Astrocyte (in vitro differentiated cells and primary cell): ENCODE measurements around the gene TMEM259. TPM values are rescaled to one million over a fixed set of nuclear protein-coding genes. Genes with fewer than 3 reads are reported as not detected.

Source experiments
- DNase-seq: peaks from one replicate; pipeline ENCODE4 v3.0.0-alpha.2; 2010; ENCODE audit warnings: low read depth
- FAIRE-seq: peaks from 2 replicates; lab custom pipeline; 2011; peaks lifted over from hg19 to GRCh38; lab: Jason Lieb, UNC
- H2AFZ ChIP-seq: 2 replicates; pipeline ENCODE4 v1.6.0; 2012; ENCODE audit warnings: low read depth, low read length, inconsistent platforms
- H3K27ac ChIP-seq: 2 replicates; pipeline ENCODE4 v1.5.1; 2011; ENCODE audit warnings: low read depth, low read length, inconsistent platforms
- H3K27me3 ChIP-seq: 2 replicates; pipeline ENCODE4 v1.6.0; 2011; ENCODE audit warnings: low read length, inconsistent platforms; ENCODE audit not compliant: insufficient read depth
- H3K36me3 ChIP-seq: 2 replicates; pipeline ENCODE4 v1.5.1; 2011; ENCODE audit warnings: low read length, inconsistent platforms; ENCODE audit not compliant: insufficient read depth
- H3K4me1 ChIP-seq: 2 replicates; pipeline ENCODE4 v1.5.1; 2011; ENCODE audit warnings: low read length, inconsistent platforms; ENCODE audit not compliant: insufficient read depth
- H3K4me2 ChIP-seq: 2 replicates; pipeline ENCODE4 v1.6.0; 2012; ENCODE audit warnings: low read length, inconsistent platforms
- H3K4me3 ChIP-seq: 2 replicates; pipeline ENCODE4 v1.5.1; 2011; ENCODE audit warnings: low read depth, mild to moderate bottlenecking, low read length, inconsistent platforms; ENCODE audit not compliant: insufficient read depth
- H3K79me2 ChIP-seq: 2 replicates; pipeline ENCODE4 v1.6.0; 2012; ENCODE audit warnings: mild to moderate bottlenecking, low read length, inconsistent platforms; ENCODE audit not compliant: insufficient read depth
- H3K9ac ChIP-seq: 2 replicates; pipeline ENCODE4 v1.6.0; 2012; ENCODE audit warnings: mild to moderate bottlenecking, low read length, inconsistent platforms
- H3K9me3 ChIP-seq: 2 replicates; pipeline ENCODE4 v1.5.1; 2012; ENCODE audit warnings: low read depth, mild to moderate bottlenecking, low read length, inconsistent platforms; ENCODE audit not compliant: insufficient read depth
- H4K20me1 ChIP-seq: 2 replicates; pipeline ENCODE4 v1.6.0; 2012; ENCODE audit warnings: low read length, inconsistent platforms; ENCODE audit not compliant: insufficient read depth
- H3K27ac Mint-ChIP-seq: one replicate; pipeline ENCODE4 v1.8.0; 2021; ENCODE audit warnings: mild to moderate bottlenecking, mixed read lengths; ENCODE audit not compliant: unreplicated experiment
- H3K27me3 Mint-ChIP-seq: one replicate; pipeline ENCODE4 v1.8.0; 2021; ENCODE audit warnings: low read depth, mixed read lengths; ENCODE audit not compliant: unreplicated experiment
- H3K36me3 Mint-ChIP-seq: one replicate; pipeline ENCODE4 v1.8.0; 2021; ENCODE audit warnings: low read depth, mixed read lengths; ENCODE audit not compliant: unreplicated experiment
- H3K4me1 Mint-ChIP-seq: one replicate; pipeline ENCODE4 v1.8.0; 2021; ENCODE audit warnings: low read depth, mixed read lengths; ENCODE audit not compliant: unreplicated experiment
- H3K4me3 Mint-ChIP-seq: one replicate; pipeline ENCODE4 v1.8.0; 2021; ENCODE audit warnings: mild to moderate bottlenecking, moderate library complexity, mixed read lengths; ENCODE audit not compliant: unreplicated experiment
- H3K9me3 Mint-ChIP-seq: one replicate; pipeline ENCODE4 v1.8.0; 2021; ENCODE audit warnings: mild to moderate bottlenecking, mixed read lengths; ENCODE audit not compliant: unreplicated experiment
- EZH2 ChIP-seq: IDR thresholded peaks from 2 replicates; pipeline ENCODE4 v1.6.1; 2012; ENCODE audit warnings: mild to moderate bottlenecking, low read length, inconsistent platforms; ENCODE audit not compliant: insufficient read depth
- total RNA-seq: library from RNA; stranded (reverse); gene quantifications from 2 replicates; pipeline ENCODE4 v1.2.1, GENCODE V29; 2021
- TF ChIP-seq, protein P1 (sequence below): IDR thresholded peaks from 2 replicates; pipeline ENCODE4 v1.5.1; 2011; ENCODE audit warnings: low read depth, mild to moderate bottlenecking, inconsistent platforms, low read length, moderate library complexity; ENCODE audit not compliant: insufficient read depth

The TMEM259 gene
- total RNA-seq, 1 donor from 2014 or later: 155 TPM

GRCh38 chr19:986083-986482 is 34.8 kb downstream of the TMEM259 start:
- H3K9ac ChIP-seq: no peak overlapping the region
- FAIRE-seq (no peak), DNase-seq (no peak)
- no peaks in the 10 kb centered on the region for H3K27me3 Mint-ChIP-seq
- peaks cover 23% of the 10 kb centered on the region for H4K20me1 ChIP-seq
- no peak overlapping the region for H3K4me2 ChIP-seq
- no peaks in the 10 kb centered on the region for H3K9me3 Mint-ChIP-seq
- H3K79me2 ChIP-seq: peaks cover 15% of the 10 kb centered on the region
- H3K4me1 ChIP-seq: peaks cover 14% of the 10 kb centered on the region
- H3K4me3 ChIP-seq: no peak overlapping the region
- peaks cover 3% of the 10 kb centered on the region for H3K36me3 Mint-ChIP-seq
- H2AFZ ChIP-seq: no peak overlapping the region
- no peaks in the 10 kb centered on the region for H3K9me3 ChIP-seq
- peaks cover 4% of the 10 kb centered on the region for H3K4me1 Mint-ChIP-seq
- no peak overlapping the region for H3K27ac Mint-ChIP-seq
- TF ChIP-seq EZH2: no peak
- TF ChIP-seq, protein P1, sequence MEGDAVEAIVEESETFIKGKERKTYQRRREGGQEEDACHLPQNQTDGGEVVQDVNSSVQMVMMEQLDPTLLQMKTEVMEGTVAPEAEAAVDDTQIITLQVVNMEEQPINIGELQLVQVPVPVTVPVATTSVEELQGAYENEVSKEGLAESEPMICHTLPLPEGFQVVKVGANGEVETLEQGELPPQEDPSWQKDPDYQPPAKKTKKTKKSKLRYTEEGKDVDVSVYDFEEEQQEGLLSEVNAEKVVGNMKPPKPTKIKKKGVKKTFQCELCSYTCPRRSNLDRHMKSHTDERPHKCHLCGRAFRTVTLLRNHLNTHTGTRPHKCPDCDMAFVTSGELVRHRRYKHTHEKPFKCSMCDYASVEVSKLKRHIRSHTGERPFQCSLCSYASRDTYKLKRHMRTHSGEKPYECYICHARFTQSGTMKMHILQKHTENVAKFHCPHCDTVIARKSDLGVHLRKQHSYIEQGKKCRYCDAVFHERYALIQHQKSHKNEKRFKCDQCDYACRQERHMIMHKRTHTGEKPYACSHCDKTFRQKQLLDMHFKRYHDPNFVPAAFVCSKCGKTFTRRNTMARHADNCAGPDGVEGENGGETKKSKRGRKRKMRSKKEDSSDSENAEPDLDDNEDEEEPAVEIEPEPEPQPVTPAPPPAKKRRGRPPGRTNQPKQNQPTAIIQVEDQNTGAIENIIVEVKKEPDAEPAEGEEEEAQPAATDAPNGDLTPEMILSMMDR: no peak
- no peaks in the 10 kb centered on the region for H3K27me3 ChIP-seq
- H3K27ac ChIP-seq: no peak overlapping the region
- no peaks in the 10 kb centered on the region for H3K36me3 ChIP-seq
- H3K4me3 Mint-ChIP-seq: peak overlapping the region; percentile 91

DNA sequence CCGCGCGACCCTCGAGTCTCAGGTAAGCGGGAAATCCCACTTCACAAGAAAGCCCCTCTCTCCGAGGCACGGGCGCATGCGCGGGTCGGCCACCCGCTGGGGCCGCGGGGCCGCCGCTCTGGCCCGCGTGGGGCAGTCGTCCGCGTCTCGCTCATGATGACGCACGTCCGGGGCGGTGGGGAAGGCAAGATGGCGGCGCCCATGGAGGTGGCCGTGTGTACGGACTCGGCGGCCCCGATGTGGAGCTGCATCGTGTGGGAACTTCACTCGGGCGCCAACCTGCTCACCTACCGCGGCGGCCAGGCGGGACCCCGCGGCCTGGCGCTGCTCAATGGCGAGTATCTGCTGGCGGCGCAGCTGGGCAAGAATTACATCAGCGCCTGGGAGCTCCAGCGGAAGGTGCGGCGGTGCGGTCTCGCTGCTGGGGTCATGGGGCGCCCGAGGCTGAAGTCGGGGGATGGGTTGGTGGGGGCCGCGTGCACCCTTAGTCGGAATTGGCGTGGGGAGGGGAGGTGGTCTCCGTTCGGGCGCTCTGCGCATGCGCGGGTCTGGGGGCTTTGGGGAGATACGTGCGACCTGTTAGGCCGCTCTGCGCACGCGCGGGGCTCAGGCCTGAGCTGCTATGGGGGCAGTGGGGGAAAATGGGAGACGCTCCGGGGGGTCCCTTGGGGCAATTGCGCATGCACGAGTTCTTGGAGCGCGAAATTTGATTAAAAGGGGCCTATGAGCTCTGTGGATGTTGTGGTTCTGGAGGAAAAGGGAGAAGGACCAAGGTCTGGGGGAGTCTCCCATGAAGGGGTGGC is 36.6 kb downstream of the TMEM259 start, which contains the start of gene WDR18:
Gene WDR18 (plus strand): TSS at position 181 of the 803 bp plus-strand sequence. CDS start 9 bp downstream, at position 190.
- TF ChIP-seq EZH2: no peak
- TF ChIP-seq, protein P1: no peak
- H2AFZ ChIP-seq: peak within 1 kb of the TSS; percentile 93
- Mint-ChIP-seq H3K27ac (peak within 1 kb of the TSS; percentile 94), H3K36me3 (no peaks in the 10 kb centered on the region), H3K9me3 (no peaks in the 10 kb centered on the region), H3K4me1 (peaks cover 6% of the 10 kb centered on the region), H3K27me3 (no peaks in the 10 kb centered on the region), H3K4me3 (peak within 1 kb of the TSS; percentile 91)
- H3K27me3 ChIP-seq: no peaks in the 10 kb centered on the region
- peaks cover 17% of the 10 kb centered on the region for H4K20me1 ChIP-seq
- H3K9ac ChIP-seq: peak within 1 kb of the TSS; percentile 95
- peaks cover 15% of the 10 kb centered on the region for H3K79me2 ChIP-seq
- no peaks in the 10 kb centered on the region for H3K9me3 ChIP-seq
- H3K27ac ChIP-seq: peak within 1 kb of the TSS; percentile 91
- no peaks in the 10 kb centered on the region for H3K36me3 ChIP-seq
- peaks cover 23% of the 10 kb centered on the region for H3K4me1 ChIP-seq
- peak within 1 kb of the TSS; percentile 92 for H3K4me3 ChIP-seq
- peak within 1 kb of the TSS; percentile 92 for H3K4me2 ChIP-seq
- FAIRE-seq (no peak), DNase-seq (peak; percentile 65)
